Ammon's horn (tissue), 1 donor: ENCODE measurements around the gene HSDL1.
"Not testable (repeated sequence)": the region's sequence is repeated elsewhere in the genome, so short reads cannot be mapped to it uniquely, and the experiment has no call there.

Experiments
- DNase-seq: peaks from one replicate; pipeline ENCODE4 v3.0.0-alpha.2; 2016; ENCODE audit warnings: low spot score

HSDL1 gene

DNA sequence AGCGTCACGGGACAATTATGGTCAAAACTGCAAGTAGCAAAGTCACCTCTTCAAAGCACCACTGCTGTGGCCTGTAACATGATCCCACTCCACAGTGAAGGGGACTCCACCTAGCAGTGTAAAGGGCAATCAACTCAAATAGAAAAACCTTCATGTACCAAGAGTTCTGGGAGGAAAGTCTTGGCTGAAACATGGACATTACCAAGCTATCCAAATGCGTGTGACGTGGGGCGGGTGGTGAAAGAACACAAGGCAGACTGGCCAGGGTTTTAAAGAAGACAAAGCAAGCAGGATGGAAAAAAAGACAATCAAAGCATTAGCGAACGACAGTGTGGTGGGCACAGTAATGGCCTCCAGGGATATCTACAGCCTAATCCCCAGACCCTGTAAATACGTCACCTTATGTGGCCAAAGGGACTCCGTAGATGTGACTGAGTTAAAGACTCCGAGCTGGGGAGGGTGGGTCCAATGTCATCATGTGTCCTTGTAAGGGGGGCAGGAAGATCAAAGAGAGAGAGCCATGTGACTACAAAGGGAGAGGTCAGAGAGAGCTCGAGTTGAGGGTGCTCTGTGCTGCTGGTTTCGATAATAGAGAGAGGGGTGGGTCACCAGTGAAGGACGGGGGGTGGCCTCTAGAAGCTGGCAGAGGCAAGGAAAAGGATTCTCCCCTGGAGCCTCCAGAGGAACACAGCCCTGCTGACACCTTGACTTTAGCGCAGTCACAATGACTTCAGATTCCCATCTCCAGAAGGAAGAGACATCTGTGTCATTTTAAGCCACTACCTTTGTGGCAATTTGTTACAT lies 6.0 kb downstream of the HSDL1 start:
- DNase-seq = no peak

DNA sequence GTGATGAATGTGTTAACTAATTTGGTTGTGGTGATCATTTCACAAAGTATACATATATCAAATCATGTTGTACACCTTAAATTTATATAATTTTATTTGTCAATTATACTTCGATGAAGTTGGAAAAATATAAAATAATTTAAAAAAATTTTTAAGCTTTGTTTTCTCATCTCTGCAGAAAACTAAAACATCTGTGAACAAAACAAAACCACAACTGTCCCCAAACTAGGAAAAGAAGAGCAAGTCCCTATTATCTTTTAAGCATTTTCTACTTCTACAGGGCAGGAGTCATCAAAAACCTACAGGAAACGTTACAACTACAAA lies 6.5 kb downstream of the HSDL1 start:
- DNase-seq = no peak

DNA sequence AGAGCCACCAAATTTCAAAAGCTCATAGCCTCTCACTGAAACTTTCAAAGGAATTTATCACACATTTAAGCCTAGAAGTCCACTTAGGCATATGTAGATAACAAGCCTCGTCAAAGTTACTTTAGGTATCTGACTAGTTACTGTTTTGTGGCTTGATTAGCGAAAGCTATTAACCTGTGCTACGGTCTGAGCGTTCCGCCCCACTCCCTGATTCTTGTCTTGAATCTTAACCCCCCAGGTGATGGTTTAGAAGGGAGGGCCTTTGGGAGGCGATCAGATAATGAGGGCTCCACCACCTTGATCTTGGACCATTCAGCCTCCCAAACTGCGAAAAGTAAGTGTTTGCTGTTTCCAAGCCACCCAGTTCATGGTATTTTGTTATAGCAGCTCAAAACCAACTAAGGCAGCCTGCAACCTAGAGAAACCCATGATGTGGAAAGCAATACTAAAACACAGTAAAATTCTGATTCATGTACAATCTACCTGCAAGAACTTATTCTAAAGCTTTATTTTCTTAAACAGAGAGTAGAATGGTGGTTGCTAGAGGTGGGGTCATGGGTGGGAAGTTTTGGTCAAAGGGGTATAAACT lies 7.1 kb downstream of the HSDL1 start:
- DNase-seq = no peak

DNA sequence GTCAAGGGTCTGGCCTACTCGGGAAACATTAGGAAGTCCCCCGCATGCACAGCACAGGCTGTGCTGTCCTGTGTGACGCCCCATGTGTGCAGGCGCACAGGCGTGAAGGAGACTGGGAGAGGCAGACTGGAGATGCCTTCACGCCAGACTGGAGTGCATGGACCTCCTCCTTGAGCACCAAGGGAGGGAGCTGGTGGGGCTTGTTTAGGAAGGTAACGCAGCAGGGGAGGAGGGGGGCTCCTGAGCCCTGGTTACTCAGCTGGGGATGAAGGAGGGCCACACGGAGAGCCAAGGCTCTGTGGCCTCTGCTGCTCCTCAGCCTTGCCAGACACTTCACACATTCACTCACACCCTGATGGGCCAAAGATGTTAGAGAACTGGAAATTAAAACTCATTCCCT lies 7.7 kb downstream of the HSDL1 start:
- DNase-seq = no peak

DNA sequence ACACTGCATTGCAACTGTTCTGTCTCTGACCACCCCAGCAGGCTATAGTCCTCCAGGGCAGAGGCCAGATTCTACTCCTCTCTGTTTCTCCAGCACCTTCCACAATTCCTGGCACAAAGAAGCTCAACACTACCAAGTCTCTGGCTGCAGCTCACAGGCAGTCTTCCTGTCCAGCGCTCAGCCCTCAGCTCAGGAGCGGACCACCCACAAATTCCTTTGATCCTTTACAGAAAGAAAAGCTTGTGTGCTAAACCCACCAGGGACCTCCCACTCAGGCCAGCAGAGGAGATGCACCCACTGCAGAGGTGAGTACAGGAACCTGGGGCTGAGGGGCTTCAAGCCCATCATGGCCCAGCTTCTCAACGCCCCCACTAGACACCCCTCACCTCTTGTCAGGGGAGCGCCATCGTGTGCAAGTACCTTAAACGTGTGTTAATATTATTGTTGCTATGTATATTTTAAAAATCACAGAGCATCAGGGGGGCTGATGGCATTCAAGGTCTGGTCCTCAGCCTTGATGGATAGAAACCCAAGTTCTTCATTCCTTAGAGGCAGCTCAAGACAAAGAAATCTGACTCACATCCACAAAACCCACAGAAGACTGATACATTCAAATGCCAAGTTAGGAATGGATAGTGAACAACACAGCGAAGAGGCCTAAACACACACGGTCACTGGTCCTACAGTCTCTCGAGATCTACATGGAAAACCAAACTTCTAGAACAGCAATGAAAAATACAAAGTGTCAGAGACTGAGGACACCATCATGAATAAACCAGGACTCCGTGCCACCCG lies 8.4 kb downstream of the HSDL1 start:
- DNase-seq = no peak

DNA sequence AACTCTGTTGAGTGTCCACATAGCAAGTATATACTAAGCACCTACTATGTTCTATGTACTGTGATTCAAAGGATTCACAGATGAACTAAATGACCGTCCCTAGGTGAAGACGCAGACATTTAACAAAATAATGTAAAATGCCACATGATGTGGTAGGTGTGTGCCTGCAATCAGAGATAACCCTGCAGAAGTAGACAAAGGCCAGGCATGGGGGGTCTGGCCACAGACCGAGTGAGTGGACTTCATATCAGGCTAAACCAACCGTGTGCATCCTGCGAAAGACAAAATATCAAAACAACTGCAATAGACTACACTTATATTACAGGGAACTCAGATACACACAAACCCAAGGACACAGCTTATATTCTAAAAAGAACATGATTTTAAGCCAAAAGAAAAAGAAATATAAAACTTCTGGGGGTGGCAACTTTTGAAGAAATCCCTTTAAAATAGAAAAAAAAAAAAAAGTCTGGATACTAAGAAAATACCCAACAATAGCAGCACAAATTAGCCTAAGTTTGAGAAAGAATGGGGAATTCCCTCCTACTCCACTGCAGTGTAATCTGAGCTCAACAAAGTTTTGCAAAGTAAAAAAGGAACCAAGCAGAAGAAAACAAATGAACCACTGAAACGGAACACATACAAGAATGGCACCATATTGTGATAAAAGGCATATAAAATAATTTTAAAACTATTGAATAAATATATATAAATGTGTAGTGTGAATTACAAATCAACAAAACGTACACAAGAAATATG lies 12.3 kb downstream of the HSDL1 start:
- DNase-seq = no peak

DNA sequence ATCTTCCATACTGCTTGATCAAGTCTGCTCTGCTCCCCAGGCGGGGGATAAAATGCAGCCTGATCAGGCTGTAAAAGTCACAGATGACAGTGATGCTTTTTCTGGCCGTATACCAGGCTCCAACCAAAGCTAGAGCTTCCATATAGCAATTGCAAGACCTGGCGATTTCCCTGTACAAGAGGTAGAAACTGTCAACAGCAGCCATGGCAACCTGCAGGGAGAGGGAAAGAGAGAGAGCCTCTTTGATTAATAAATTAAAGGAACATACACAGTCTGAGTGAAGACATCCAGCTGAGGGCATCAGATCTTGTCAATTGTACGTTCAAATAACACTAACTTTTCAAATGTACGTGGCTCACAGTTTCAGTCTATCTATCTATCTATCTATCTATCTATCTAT lies 13.9 kb downstream of the HSDL1 start:
- no peak for DNase-seq

DNA sequence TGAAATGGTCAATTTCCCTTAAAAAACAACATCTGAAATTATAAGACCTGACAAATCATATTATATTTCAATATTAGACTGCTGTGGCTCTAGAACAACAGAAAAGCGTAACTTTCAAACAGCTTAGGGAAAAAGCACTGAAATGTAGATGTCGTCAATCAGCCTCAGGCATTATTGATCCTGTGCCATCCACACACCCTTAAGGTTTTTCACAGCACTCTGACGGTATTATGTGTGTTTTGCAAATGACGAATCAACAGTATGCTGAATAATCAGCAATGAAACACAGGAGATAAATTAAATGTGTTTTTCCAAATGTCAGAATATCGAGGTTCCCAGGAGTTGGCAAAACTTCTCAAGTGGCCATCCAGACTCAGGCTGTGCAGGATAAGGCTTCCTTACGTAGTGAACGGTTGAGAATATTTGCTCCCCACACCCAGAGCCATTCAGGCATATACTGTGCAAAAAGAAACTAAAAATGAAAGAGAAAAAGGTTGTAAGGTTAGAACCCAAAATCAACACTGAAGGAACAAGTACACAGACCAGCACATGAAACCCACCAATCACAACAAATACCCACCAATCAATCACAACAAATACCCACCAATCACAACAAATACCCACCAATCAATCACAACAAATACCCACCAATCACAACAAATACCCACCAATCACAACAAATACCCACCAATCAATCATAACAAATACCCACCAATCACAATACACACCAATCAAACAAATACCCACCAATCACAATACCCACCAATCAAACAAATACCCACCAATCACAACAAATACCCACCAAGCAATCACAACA lies 20.5 kb downstream of the HSDL1 start:
- no peak for DNase-seq

DNA sequence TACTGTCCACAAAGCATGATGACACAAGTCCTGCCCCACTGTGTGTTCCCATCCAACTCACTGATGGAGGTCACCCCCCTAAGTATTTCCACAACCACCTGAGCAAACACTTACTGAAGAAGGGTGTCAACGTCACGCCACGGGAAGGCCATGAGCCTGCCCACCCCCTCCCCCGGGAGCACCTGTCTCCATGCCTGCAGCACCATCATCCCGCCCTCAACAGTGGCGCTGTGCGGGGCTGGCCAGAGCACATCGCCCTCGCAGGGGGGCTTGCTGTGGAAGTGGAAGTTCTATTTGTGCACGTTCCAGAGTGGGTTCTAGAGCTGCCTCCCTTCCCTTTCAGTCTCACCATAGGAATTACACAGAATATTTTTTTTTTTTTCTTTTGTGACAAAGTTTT lies 24.0 kb downstream of the HSDL1 start:
- no peak for DNase-seq

DNA sequence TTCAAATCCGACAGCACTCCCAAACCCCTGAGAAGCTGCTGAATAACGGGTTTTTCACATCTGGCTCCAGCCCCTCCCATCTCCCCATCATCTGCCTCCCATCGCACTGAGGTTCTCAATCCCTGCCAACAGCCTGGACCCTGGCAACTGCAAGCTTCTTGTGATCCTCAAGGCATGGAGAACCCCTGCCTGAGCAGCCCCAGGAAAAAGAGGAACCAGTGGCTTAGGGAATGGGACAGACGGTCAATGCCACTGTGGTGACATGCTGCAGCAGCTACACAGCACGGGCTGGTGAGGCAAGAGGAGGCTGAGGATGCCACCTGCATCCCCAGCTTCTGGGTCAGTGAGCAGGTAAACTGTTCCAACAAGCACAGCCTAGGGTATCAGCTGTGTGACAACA lies 25.0 kb downstream of the HSDL1 start:
- no peak for DNase-seq

DNA sequence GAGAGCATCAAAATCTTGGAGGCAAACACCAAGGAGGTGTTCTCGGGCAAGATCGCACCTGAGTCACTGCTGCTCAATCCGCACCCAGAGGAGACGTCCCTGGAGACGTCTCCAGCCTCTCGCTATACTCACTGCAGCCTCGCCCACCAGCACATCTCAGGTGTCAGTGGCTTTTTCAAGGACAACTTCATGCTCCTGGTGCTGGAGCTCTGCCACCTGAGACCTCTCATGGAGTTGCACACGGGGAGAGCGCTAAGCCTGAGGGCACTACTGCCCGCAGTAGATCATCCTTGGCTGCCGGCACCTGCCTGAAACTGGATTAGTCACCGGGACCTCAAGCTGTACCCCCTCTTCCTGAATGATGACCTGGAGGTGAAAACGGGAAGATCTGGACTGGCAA lies 25.6 kb downstream of the HSDL1 start:
- DNase-seq = no peak

DNA sequence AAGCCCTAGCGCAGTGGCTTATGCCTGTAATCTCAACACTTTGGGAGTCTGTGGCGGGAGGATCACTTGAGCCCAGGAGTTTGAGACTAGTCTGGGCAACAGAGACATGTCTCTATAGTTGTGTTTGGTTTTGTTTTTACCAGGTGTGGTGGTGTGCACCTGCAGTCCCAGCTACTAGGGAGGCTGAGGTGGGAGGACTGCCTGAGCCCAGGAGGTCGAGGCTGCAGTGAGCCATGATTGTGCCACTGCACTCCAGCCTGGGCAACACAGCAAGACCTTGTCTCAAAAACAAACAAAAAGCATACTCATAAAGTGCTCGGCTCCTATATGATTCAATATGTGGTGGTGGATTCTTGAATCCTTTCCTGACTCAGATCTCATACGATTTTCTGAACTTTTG lies 26.7 kb downstream of the HSDL1 start:
- not testable (repeated sequence) for DNase-seq

DNA sequence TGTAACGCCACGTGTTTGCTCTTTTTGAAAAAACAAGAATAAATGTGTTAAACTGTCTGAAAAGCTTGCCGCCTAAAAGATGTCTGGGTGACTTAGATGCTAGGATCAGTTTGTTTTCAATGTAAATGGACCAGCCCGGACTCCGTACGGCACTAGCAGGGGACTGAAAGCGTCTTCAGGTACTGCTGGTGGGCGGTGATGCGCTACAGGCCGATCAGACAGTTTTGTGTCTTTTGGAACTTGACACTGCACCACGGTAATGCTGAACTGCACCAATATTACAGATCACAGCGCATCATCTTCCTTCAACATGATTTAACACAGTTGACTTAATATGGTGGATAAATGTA lies 27.5 kb downstream of the HSDL1 start:
- DNase-seq = peak; percentile 55

DNA sequence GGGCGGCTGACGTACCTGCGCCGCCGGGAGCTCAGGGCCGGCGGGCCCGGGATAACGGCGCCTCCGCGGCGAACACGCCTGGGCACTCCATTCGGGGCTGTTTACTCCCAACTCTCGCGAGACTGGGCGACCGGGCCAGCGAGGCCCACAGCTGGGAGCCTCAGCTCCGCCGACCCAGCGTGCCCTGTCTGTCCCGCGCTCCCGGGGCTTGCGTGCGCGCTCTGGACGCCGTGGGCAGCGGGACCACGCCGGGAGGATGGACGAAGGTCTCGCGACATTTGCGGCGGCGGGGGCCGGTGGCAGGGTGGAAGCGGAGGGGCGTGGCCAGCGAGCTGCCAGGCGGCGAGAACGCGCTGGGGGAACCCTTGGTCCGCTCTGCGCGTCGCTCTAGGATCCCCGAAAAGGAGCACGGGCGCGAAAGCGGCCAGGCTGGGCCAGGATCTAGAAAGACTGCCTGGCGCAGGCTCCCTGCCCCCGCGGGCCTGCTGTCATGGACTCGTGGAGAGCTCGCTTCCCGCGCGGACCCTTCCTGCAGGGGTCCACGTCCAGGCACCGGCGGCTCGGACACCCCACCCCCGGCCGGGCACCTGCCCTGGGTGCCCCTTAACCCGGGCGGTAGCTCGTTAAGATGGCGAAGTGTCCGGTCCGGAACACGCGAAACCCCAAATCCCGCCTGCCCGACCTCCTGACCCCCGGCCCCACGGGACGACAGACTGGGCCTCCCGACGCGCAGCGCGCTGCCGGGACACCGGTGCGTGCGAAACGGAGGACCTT lies 28.1 kb downstream of the HSDL1 start, which contains the start of gene MBTPS1:
TSS of gene MBTPS1 (minus strand) at position 223 of the 774 bp plus-strand sequence. CDS start 15,159 bp downstream, outside the sequence.
- peak; percentile 98 for DNase-seq

DNA sequence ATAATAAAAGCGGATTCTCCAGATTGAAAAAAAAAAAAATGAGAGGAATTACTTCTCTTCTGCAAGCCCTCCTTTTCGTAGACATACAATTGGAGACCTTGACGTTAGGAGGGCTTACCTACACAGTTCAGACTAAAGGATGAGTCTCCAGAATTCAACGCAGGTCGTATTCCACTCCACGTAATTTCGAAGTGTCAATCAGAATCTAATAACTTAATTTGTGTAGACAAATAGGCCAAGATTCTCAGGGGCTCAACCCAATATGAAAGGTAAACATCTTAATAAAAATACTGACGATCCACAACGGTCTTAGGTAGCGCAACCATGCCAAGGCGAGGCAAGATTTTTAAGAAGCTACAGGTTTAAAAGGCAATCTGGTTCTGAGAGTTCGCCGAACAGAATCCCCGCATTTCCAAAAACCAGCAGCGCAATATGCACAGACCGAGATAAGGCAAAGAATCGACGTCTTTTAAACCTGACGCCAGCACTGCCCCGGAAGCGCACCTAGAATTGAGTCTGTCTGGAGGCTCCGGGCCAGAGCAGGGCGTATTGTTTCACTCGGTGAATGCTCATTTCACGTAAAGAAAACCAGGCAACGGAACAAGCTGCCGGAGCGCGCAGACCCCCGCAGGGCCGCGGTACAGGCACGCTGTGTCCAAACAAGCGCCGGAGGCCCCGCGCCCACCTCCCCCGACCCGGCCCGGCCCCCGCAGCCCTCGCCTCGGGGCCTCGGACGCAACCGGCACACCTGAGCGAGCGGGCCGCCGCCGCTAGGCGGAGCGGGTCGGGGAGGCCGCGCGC lies 28.9 kb downstream of the HSDL1 start:
- DNase-seq = peak; percentile 36

DNA sequence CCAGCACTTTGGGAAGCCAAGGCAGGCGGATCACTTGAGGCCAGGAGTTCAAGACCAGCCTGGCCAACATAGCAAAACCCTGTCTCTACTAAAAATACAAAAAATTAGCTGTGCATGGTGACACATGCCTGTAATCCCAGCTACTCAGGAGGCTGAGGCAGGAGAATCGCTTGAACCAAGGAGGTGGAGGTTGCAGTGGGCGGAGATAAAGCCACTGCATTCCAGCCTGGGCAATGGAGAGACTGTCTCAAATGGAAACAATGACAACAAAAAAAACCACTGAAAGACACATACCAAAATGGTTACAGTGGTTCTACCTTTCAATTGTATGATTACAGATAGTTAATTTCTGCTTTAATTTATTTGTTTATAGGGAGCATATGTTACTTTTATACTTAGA lies 33.0 kb downstream of the HSDL1 start:
- DNase-seq = not testable (repeated sequence)

DNA sequence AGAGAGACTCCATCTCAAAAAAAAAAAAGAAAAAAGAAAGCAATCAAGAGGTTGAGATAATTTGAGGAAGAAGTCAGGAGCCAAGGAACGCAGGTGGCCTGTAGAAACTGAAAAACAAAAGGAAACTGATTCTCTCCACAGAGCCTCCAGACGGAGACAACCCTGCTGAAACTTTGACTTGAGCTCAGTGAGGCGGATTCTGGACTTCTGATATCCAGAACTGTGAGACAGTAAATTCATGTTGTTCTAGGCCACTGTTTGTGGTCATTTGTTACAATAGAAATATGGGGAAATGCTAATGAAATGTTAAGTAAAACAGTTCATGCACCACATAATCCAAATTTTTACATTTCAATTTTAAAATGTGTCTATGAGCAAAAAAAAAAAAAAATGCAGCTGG lies 33.5 kb downstream of the HSDL1 start:
- no peak for DNase-seq

DNA sequence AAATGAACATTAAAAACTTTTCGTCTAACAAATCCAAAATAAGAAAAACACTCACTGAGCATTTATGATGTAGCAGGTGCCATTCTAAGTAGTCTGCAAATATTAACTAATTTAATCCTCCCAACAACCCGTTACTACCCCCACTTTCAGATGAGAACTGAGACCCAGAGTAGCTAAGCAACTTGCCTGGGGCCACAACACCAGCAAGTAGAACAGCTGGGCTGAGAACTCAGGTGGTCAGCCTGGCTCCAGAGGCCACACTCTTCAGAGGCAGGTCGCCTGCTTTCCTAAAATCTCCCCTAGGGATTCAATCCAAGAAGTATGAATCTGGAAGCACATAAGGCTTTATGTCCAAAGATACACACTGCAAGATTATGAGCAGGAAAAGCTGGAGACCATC lies 34.5 kb downstream of the HSDL1 start:
- DNase-seq = no peak

DNA sequence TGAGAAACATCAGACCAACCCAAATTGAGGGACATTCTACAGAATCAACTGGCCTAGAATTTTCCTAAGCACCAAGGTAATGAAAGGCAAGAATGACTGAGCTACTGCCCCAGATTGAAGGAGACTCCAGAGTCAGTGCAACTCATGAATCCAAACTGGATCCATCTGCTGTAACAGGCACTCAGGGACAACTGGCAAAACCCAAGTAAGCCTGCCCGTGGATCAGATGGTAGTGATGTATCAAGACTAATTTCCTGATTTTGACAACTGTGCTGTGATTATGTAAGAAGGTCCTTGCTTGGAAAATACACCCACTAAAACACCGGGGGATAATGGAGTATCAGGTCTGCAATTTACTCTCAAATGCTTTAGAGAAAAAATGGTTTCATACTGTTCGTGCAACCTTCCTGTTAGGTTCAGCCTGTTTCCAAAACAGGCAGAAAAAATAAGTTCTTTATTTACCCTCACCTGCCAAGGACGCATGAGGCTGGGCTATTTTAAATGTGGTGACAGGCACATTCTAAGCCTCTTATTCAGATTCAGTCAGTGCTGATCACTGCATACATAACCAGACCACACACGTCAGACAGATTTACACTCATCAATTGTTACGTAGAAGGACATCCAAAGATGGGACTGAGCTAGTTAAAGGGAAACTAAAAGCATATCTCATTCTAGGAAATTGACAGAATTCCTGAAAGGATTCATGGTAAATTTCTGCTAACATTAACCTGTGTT lies 35.2 kb downstream of the HSDL1 start:
- peak; percentile 46 for DNase-seq
